H1 (cell line): Measurements from ENCODE around the gene NOP9. TPM values are rescaled to one million over a fixed set of nuclear protein-coding genes. Genes with fewer than 3 reads are reported as not detected.

ENCODE experiments used
- CTCF ChIA-PET: fragments of 300-600 bp; sonication (Branson Sonifier 250); formaldehyde crosslinking; loops from one replicate; lab custom pipeline; 2021; ENCODE audit not compliant: partially characterized antibody; lab: Charles Lee
- POLR2A ChIA-PET: fragments of 300-600 bp; sonication (Branson Sonifier 250); formaldehyde crosslinking; loops from one replicate; lab custom pipeline; 2021; ENCODE audit warnings: inconsistent platforms; ENCODE audit not compliant: partially characterized antibody; lab: Charles Lee
- DNase-seq, 2 experiments: peaks; one replicate each; pipeline versions ENCODE4 v3.0.0 to v3.0.0-alpha.2; 2010 to 2022; ENCODE audit warnings: low spot score in 2 of 2, low read depth in 1 of 2, mixed read lengths in 1 of 2
- FAIRE-seq: peaks from 2 replicates; lab custom pipeline; 2011; peaks lifted over from hg19 to GRCh38; lab: Jason Lieb, UNC
- H2AFZ ChIP-seq: 2 replicates; pipeline ENCODE4 v1.8.1; 2012; ENCODE audit warnings: low read length, inconsistent platforms
- H2AK5ac ChIP-seq: 2 replicates; pipeline ENCODE4 v1.6.1; 2013; ENCODE audit warnings: low read depth, low read length
- H2BK120ac ChIP-seq: replicated peaks from 2 replicates; pipeline ENCODE3; 2013; ENCODE audit warnings: low read depth, low read length, inconsistent platforms
- H2BK12ac ChIP-seq: 2 replicates; pipeline ENCODE4 v1.6.1; 2013; ENCODE audit warnings: low read depth, low read length
- H2BK15ac ChIP-seq: 2 replicates; pipeline ENCODE4 v1.6.1; 2013; ENCODE audit warnings: low read length
- H2BK20ac ChIP-seq: 2 replicates; pipeline ENCODE4 v1.6.1; 2013; ENCODE audit warnings: low read length
- H2BK5ac ChIP-seq: 2 replicates; pipeline ENCODE4 v1.6.1; 2013; ENCODE audit warnings: low read depth, low read length
- H3K14ac ChIP-seq: 2 replicates; pipeline ENCODE4 v1.6.1; 2013; ENCODE audit warnings: inconsistent platforms; ENCODE audit not compliant: insufficient read length
- H3K18ac ChIP-seq: 2 replicates; pipeline ENCODE4 v1.6.1; 2013; ENCODE audit warnings: low read length; ENCODE audit errors: extremely low read depth
- H3K23ac ChIP-seq: 2 replicates; pipeline ENCODE4 v1.6.1; 2013; ENCODE audit warnings: inconsistent platforms; ENCODE audit not compliant: insufficient read length
- H3K23me2 ChIP-seq: 2 replicates; pipeline ENCODE4 v1.6.1; 2013; ENCODE audit warnings: low read depth, low read length
- H3K27ac ChIP-seq: 2 replicates; pipeline ENCODE4 v1.6.1; 2011; ENCODE audit warnings: low read depth, low read length, inconsistent platforms
- H3K27me3 ChIP-seq, 4 experiments: replicated peaks in 1 of 4; 1 replicate in 1 of 4; 2 replicates in 3 of 4; pipeline versions ENCODE4 v1.6.1 to v1.8.1; 2011 to 2013; ENCODE audit warnings: low read length in 3 of 4, mild to moderate bottlenecking in 3 of 4, inconsistent platforms in 2 of 4, mixed read lengths in 2 of 4, moderate library complexity in 1 of 4; ENCODE audit not compliant: control insufficient read depth in 3 of 4, insufficient read depth in 3 of 4; ENCODE audit errors: extremely low read depth in 1 of 4
- H3K36me3 ChIP-seq, 4 experiments: 2 replicates each; pipeline versions ENCODE4 v1.6.1 to v1.8.1; 2011 to 2013; ENCODE audit warnings: mild to moderate bottlenecking in 4 of 4, low read length in 3 of 4, moderate library complexity in 2 of 4, control low read depth in 1 of 4, inconsistent platforms in 1 of 4; ENCODE audit not compliant: insufficient read depth in 4 of 4, control insufficient read depth in 2 of 4
- H3K4ac ChIP-seq: replicated peaks from 2 replicates; pipeline ENCODE3; 2013; ENCODE audit warnings: low read length, low read depth, mixed read lengths, inconsistent platforms; ENCODE audit not compliant: insufficient read length
- H3K4me1 ChIP-seq, 4 experiments: replicated peaks in 1 of 4; 1 replicate in 1 of 4; 2 replicates in 3 of 4; pipeline versions ENCODE4 v1.6.1 to v1.8.1; 2011 to 2013; ENCODE audit warnings: low read length in 3 of 4, inconsistent platforms in 2 of 4, mixed read lengths in 1 of 4; ENCODE audit not compliant: insufficient read depth in 4 of 4, control insufficient read depth in 3 of 4
- H3K4me2 ChIP-seq, 2 experiments: 2 replicates each; pipeline versions ENCODE4 v1.6.1 to v1.8.1; 2011 to 2013; ENCODE audit warnings: low read depth in 2 of 2, low read length in 2 of 2, control low read depth in 1 of 2, inconsistent platforms in 1 of 2, mild to moderate bottlenecking in 1 of 2; ENCODE audit not compliant: insufficient read depth in 1 of 2
- H3K4me3 ChIP-seq, 4 experiments: fragments of 200-600, 300-600 bp in 1 of 4; sonication (generic), shearing (Covaris generic), sonication (Bioruptor Twin) in 1 of 4; 2 replicates each; pipeline versions ENCODE4 v1.5.1 to v1.8.1; 2011 to 2016; ENCODE audit warnings: low read length in 4 of 4, low read depth in 3 of 4, control low read depth in 2 of 4, inconsistent platforms in 2 of 4, mild to moderate bottlenecking in 2 of 4, mixed read lengths in 1 of 4, moderate library complexity in 1 of 4; ENCODE audit not compliant: insufficient read depth in 2 of 4; ENCODE audit errors: extremely low read depth in 1 of 4
- H3K56ac ChIP-seq: replicated peaks from 2 replicates; pipeline ENCODE3; 2013; ENCODE audit warnings: low read depth, mild to moderate bottlenecking, mixed read lengths, low read length, inconsistent platforms; ENCODE audit not compliant: insufficient read length
- H3K79me1 ChIP-seq: 2 replicates; pipeline ENCODE4 v1.6.1; 2013; ENCODE audit warnings: low read depth, low read length, control low read depth
- H3K79me2 ChIP-seq, 2 experiments: 2 replicates each; pipeline versions ENCODE4 v1.6.1 to v1.8.1; 2012 to 2013; ENCODE audit warnings: low read length in 2 of 2, mild to moderate bottlenecking in 2 of 2, inconsistent platforms in 1 of 2; ENCODE audit not compliant: insufficient read depth in 2 of 2, control insufficient read depth in 1 of 2
- H3K9ac ChIP-seq, 4 experiments: replicated peaks in 1 of 4; 1 replicate in 1 of 4; 2 replicates in 3 of 4; pipeline versions ENCODE4 v1.6.1 to v1.8.1; 2011 to 2013; ENCODE audit warnings: low read depth in 3 of 4, low read length in 3 of 4, control low read depth in 2 of 4, mild to moderate bottlenecking in 2 of 4, moderate library complexity in 2 of 4, inconsistent platforms in 1 of 4; ENCODE audit errors: extremely low read depth in 1 of 4
- H3K9me3 ChIP-seq, 2 experiments: 2 replicates each; pipeline versions ENCODE4 v1.6.1 to v1.8.1; 2012 to 2013; ENCODE audit warnings: mild to moderate bottlenecking in 2 of 2, moderate library complexity in 2 of 2, control low read depth in 1 of 2, inconsistent platforms in 1 of 2, low read depth in 1 of 2, low read length in 1 of 2, mixed read lengths in 1 of 2; ENCODE audit not compliant: insufficient read depth in 2 of 2
- H4K20me1 ChIP-seq, 2 experiments: replicated peaks in 1 of 2; 2 replicates each; pipeline versions ENCODE3 to v1.8.1; 2011 to 2013; ENCODE audit warnings: inconsistent platforms in 2 of 2, low read length in 2 of 2, mild to moderate bottlenecking in 1 of 2; ENCODE audit not compliant: insufficient read depth in 2 of 2, control insufficient read depth in 1 of 2
- H4K5ac ChIP-seq: 2 replicates; pipeline ENCODE4 v1.6.1; 2013; ENCODE audit warnings: low read length, low read depth, mixed read lengths, inconsistent platforms; ENCODE audit not compliant: insufficient read length
- H4K8ac ChIP-seq: 2 replicates; pipeline ENCODE4 v1.8.0; 2013; ENCODE audit warnings: mild to moderate bottlenecking, moderate library complexity, low read length, inconsistent platforms; ENCODE audit not compliant: insufficient read depth; ENCODE audit errors: extremely low read depth
- H4K91ac ChIP-seq: replicated peaks from 2 replicates; pipeline ENCODE3; 2013; ENCODE audit warnings: low read length, mixed read lengths, inconsistent platforms; ENCODE audit not compliant: insufficient read length
- EZH2 ChIP-seq: fragments of 200-600 bp; sonication (generic); IDR thresholded peaks from 2 replicates; pipeline ENCODE4 v1.7.1; 2012; ENCODE audit warnings: low read depth, mild to moderate bottlenecking, moderate library complexity, low read length, inconsistent platforms; ENCODE audit not compliant: severe bottlenecking
- SAP30 ChIP-seq: fragments of 300-600 bp; sonication (generic); IDR thresholded peaks from 2 replicates; pipeline ENCODE4 v1.7.1; 2012; ENCODE audit warnings: low read length, moderate library complexity, mild to moderate bottlenecking, inconsistent platforms; ENCODE audit not compliant: insufficient read depth, insufficient replicate concordance
- WGBS, 2 experiments: shearing (Covaris generic) in 1 of 2; methylation state at CpG; one replicate each; pipeline versions ENCODE4 v1.1.6 to v1.1.7; 2013 to 2015; ENCODE audit warnings: low lambda C conversion rate in 2 of 2, mixed read lengths in 2 of 2, inconsistent platforms in 1 of 2, low coverage in 1 of 2, missing lambda C conversion rate in 1 of 2; ENCODE audit not compliant: insufficient replicate concordance in 2 of 2, insufficient coverage in 1 of 2, insufficient read length in 1 of 2; ENCODE audit errors: extremely low coverage in 1 of 2, missing lambda C conversion rate in 1 of 2; 5-methylcytosine and 5-hydroxymethylcytosine counted together
- polyA plus RNA-seq, 7 experiments: library from polyadenylated mRNA; depleted of rRNA in 3 of 7; stranded (reverse) in 5 of 7; unstranded in 2 of 7; fragments of >200 nt in 5 of 7; fragments of 200-250 nt in 2 of 7; gene quantifications; 1 replicate in 5 of 7; 2 replicates in 1 of 7; 4 replicates in 1 of 7; pipeline versions ENCODE4 v1.2.1 to v1.2.3, GENCODE V29; 2011 to 2013; ENCODE audit warnings: missing spikeins in 2 of 7, mixed read lengths in 2 of 7
- total RNA-seq: library from RNA; stranded (reverse); fragmentation: NEBNext Ultra II Directional; extraction: Animal tissue kit (Norgen Biotek cat#: 25700); gene quantifications from 2 replicates; pipeline ENCODE4 v1.2.1, GENCODE V29; 2021
- TF ChIP-seq, protein P1 (sequence below): IDR thresholded peaks from 2 replicates; pipeline ENCODE4 v1.6.1; 2012; ENCODE audit warnings: inconsistent platforms

Gene NOP9
- total and polyA plus RNA-seq, 2 of the 8 experiments (the other 6 are each of a cell fraction or from before 2014, with no cell fraction given): 17.8 to 34.8 TPM

- CTCF ChIA-PET: interaction anchor here (1.2 to 27.8 kb wide), 4 partner anchors 11 to 102 kb away, joined by 3 to 664 read pairs (median 89); partner anchors contain the start of genes CBLN3, CIDEB, KHNYN and LTB4R
- FAIRE-seq: no peak
- Histone ChIP-seq H4K91ac (no peak overlapping the region), H2BK120ac (no peak overlapping the region), H2BK20ac (no peak overlapping the region), H3K27me3 (peaks cover 0 to 32% (median 11%) of the 10 kb centered on the region in 4 experiments; a peak in 5 of 7 replicates), H4K8ac (no peak overlapping the region), H2AK5ac (no peak overlapping the region), H3K79me1 (no peaks in the 10 kb centered on the region), H4K20me1 (no peaks in the 10 kb centered on the region), H2BK15ac (no peak overlapping the region), H3K4me1 (no peaks in the 10 kb centered on the region), H3K14ac (no peak overlapping the region), H3K23ac (no peak overlapping the region), H3K36me3 (no peaks in the 10 kb centered on the region), H2AFZ (no peak overlapping the region), H3K4me3 (no peak overlapping the region), H3K4me2 (no peak overlapping the region), H2BK5ac (no peak overlapping the region), H3K9ac (no peak overlapping the region), H3K23me2 (no peaks in the 10 kb centered on the region; the same call in 1 of the 2 replicates), H3K9me3 (no peaks in the 10 kb centered on the region), H3K56ac (no peak overlapping the region), H3K4ac (no peak overlapping the region), H2BK12ac (no peak overlapping the region), H3K18ac (no peak overlapping the region), H4K5ac (no peak overlapping the region), H3K27ac (no peak overlapping the region), H3K79me2 (no peaks in the 10 kb centered on the region)
- POLR2A ChIA-PET: interaction anchor here (0.6 to 1.4 kb wide), 2 partner anchors 12 to 84 kb away, joined by 3 read pairs; partner anchors contain the start of gene TINF2
- WGBS, 2 experiments: 87% methylated on average over 9 of the region's 9 CpGs; no CpG with 5 or more reads in 1 of the 2 experiments
- DNase-seq: no peak
- no peak for TF ChIP-seq SAP30
- TF ChIP-seq, protein P1, sequence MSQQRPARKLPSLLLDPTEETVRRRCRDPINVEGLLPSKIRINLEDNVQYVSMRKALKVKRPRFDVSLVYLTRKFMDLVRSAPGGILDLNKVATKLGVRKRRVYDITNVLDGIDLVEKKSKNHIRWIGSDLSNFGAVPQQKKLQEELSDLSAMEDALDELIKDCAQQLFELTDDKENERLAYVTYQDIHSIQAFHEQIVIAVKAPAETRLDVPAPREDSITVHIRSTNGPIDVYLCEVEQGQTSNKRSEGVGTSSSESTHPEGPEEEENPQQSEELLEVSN: no peak
- no peak for TF ChIP-seq EZH2
Measured at GRCh38 chr14:24325963-24326362, 26.3 kb downstream of the NOP9 start.
